ENCODE data around the gene AKAP7. TPM values are rescaled to one million over a fixed set of nuclear protein-coding genes. Genes with fewer than 3 reads are reported as not detected.
"Not testable (repeated sequence)": the region's sequence is repeated elsewhere in the genome, so short reads cannot be mapped to it uniquely, and the experiment has no call there.

AKAP7 gene
- total RNA-seq, 2 experiments from 2014 or later, result 7.8 to 8.8 TPM

- H3K27ac Mint-ChIP-seq; H3K4me3 Mint-ChIP-seq; H3K27me3 Mint-ChIP-seq; CTCF ChIA-PET; POLR2A ChIA-PET; DNase-seq; H3K9me3 Mint-ChIP-seq; H3K36me3 Mint-ChIP-seq (ENCODE audit: low read depth); H3K4me1 Mint-ChIP-seq: not testable (repeated sequence)
Measured at GRCh38 chr6:131300826-131301225, 165.6 kb downstream of the AKAP7 start.

- ChIA-PET CTCF (no interaction called here), POLR2A (no interaction called here)
- H3K4me1 Mint-ChIP-seq, result no peaks in the 10 kb centered on the region
- H3K9me3 Mint-ChIP-seq, result peaks cover 3% of the 10 kb centered on the region
- no peaks in the 10 kb centered on the region for H3K27me3 Mint-ChIP-seq
- no peak overlapping the region for H3K27ac Mint-ChIP-seq
- no peak overlapping the region for H3K4me3 Mint-ChIP-seq
- DNase-seq, result no peak
- no peaks in the 10 kb centered on the region for H3K36me3 Mint-ChIP-seq (ENCODE audit: low read depth)
Measured at GRCh38 chr6:131303338-131303930, 168.2 kb downstream of the AKAP7 start.

- no peaks in the 10 kb centered on the region for H3K4me1 Mint-ChIP-seq
- peaks cover 14% of the 10 kb centered on the region for H3K9me3 Mint-ChIP-seq
- H3K36me3 Mint-ChIP-seq (ENCODE audit: low read depth), result peaks cover 5% of the 10 kb centered on the region
- no peak for DNase-seq
- no peak overlapping the region for H3K27ac Mint-ChIP-seq
- H3K27me3 Mint-ChIP-seq, result no peaks in the 10 kb centered on the region
- POLR2A ChIA-PET, result no interaction called here
- CTCF ChIA-PET, result no interaction called here
- H3K4me3 Mint-ChIP-seq, result no peak overlapping the region
Measured at GRCh38 chr6:131305037-131305850, 170.0 kb downstream of the AKAP7 start.

GRCh38 chr6:131309437-131309836 is 174.2 kb downstream of the AKAP7 start:
- H3K27me3 Mint-ChIP-seq, result no peaks in the 10 kb centered on the region
- H3K4me3 Mint-ChIP-seq, result no peak overlapping the region
- H3K27ac Mint-ChIP-seq, result no peak overlapping the region
- ChIA-PET CTCF (no interaction called here), POLR2A (no interaction called here)
- no peaks in the 10 kb centered on the region for H3K4me1 Mint-ChIP-seq
- peaks cover 5% of the 10 kb centered on the region for H3K36me3 Mint-ChIP-seq (ENCODE audit: low read depth)
- peaks cover 25% of the 10 kb centered on the region for H3K9me3 Mint-ChIP-seq
- DNase-seq, result no peak

DNA sequence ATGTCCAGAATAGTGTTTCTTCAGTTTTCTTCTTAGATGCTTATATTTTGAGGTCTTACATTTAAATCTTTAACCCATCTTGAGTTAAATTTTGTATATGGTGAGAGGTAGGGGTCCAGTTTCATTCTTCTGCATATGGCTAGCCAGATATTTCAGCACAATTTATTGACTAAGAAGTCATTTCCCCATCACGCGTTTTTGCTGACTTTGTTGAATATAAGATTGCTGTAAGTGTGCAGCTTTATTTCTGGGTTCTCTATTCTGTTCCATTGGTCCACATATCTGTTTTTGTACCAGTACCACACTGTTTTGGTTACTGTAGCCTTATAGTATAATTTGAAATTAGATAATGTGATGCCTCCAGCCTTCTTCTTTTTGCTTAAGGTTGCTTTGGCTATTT is 179.6 kb downstream of the AKAP7 start:
- Mint-ChIP-seq H3K9me3 (peaks cover 25% of the 10 kb centered on the region), H3K4me3 (no peak overlapping the region), H3K27me3 (no peaks in the 10 kb centered on the region), H3K36me3 (ENCODE audit: low read depth) (peaks cover 7% of the 10 kb centered on the region), H3K4me1 (peaks cover 2% of the 10 kb centered on the region), H3K27ac (no peak overlapping the region)
- POLR2A ChIA-PET, result no interaction called here
- CTCF ChIA-PET, result no interaction called here
- DNase-seq, result no peak

DNA sequence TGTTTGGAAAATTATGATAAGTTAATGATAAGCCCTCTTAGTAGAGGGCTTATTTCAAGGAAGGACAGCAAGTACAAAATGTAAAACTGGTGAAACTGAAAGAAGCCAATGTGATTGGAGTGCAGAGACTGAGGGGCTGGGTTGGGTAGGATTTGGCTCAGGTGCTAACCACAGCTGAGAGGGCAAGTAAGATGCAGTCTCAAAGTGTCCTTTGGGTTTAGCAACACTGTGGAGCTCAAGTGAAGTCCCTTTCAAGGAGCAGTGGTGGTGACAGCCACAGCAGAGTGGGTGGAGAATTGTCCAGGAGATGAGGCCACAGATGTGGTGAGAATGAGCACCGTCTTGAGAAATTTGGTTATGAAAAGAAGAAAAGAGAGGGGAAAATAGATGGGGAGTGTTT is 181.4 kb downstream of the AKAP7 start:
- H3K27ac Mint-ChIP-seq, result no peak overlapping the region
- peaks cover 2% of the 10 kb centered on the region for H3K4me1 Mint-ChIP-seq
- no peak overlapping the region for H3K4me3 Mint-ChIP-seq
- H3K27me3 Mint-ChIP-seq, result no peaks in the 10 kb centered on the region
- peaks cover 7% of the 10 kb centered on the region for H3K36me3 Mint-ChIP-seq (ENCODE audit: low read depth)
- H3K9me3 Mint-ChIP-seq, result peaks cover 18% of the 10 kb centered on the region
- POLR2A ChIA-PET, result no interaction called here
- DNase-seq, result no peak
- CTCF ChIA-PET, result no interaction called here

- Mint-ChIP-seq H3K9me3 (peaks cover 18% of the 10 kb centered on the region), H3K27ac (no peak overlapping the region), H3K27me3 (no peaks in the 10 kb centered on the region), H3K4me3 (no peak overlapping the region), H3K36me3 (ENCODE audit: low read depth) (peaks cover 7% of the 10 kb centered on the region), H3K4me1 (peaks cover 2% of the 10 kb centered on the region)
- ChIA-PET POLR2A (no interaction called here), CTCF (no interaction called here)
- DNase-seq, result no peak
Measured at GRCh38 chr6:131317516-131317915, 182.2 kb downstream of the AKAP7 start.

DNA sequence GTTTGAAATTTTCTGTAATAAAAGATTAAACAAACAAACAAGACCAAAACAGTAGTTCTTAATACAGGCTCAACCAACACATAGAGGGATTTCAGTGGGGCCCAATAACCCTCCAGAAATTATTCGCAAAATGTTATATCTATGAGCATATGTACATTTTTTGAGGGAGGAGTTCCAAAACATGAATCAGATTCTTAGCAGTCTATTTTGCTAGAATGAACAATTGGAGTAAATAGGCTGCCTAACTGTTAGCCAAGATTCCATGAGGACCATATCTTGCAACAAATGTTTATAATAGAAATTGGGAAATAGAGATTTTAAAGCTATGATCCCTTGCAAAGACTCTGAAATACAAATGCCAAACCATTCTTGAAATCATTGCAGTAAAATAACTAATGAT is 186.3 kb downstream of the AKAP7 start:
- CTCF ChIA-PET, result interaction anchor here (1.3 kb wide), 1 partner anchor 24 kb away, joined by 3 read pairs; no protein-coding TSS in a partner anchor
- POLR2A ChIA-PET, result no interaction called here
- DNase-seq, result no peak

DNA sequence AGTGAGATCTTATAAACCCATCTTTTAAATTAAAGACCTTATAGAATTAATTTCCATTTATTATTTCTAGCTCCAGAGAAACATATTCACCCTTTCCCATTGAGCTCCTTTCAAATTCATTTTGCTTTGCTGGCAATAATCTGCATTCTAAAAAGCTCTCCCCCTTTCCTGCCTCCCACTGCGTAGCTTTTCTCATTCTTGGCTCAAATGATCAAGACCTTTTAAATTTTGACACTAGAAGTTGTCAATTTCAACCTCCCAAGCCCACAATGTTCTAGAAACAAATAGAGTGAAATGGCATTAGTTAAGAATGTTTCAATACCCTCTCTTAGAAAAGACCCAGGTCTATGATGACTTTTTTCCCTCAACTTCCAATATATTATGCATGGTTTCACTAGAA is 186.9 kb downstream of the AKAP7 start:
- no peaks in the 10 kb centered on the region for H3K4me1 Mint-ChIP-seq

More for the DNA sequence above, 186.3 kb downstream of the AKAP7 start:
- Mint-ChIP-seq H3K4me3 (no peak overlapping the region), H3K36me3 (ENCODE audit: low read depth) (peaks cover 3% of the 10 kb centered on the region), H3K27me3 (no peaks in the 10 kb centered on the region), H3K27ac (no peak overlapping the region), H3K9me3 (peaks cover 3% of the 10 kb centered on the region), H3K4me1 (peaks cover 2% of the 10 kb centered on the region)

GRCh38 chr6:131325669-131326068 is 190.4 kb downstream of the AKAP7 start:
- H3K4me3 Mint-ChIP-seq; H3K36me3 Mint-ChIP-seq (ENCODE audit: low read depth); CTCF ChIA-PET; POLR2A ChIA-PET; H3K4me1 Mint-ChIP-seq; H3K27ac Mint-ChIP-seq; H3K9me3 Mint-ChIP-seq; DNase-seq; H3K27me3 Mint-ChIP-seq: not testable (repeated sequence)

More for the DNA sequence above, 186.9 kb downstream of the AKAP7 start:
- H3K4me3 Mint-ChIP-seq, result no peak overlapping the region
- POLR2A ChIA-PET, result no interaction called here
- no peak for DNase-seq
- peaks cover 3% of the 10 kb centered on the region for H3K9me3 Mint-ChIP-seq
- no peaks in the 10 kb centered on the region for H3K36me3 Mint-ChIP-seq (ENCODE audit: low read depth)
- H3K27me3 Mint-ChIP-seq, result no peaks in the 10 kb centered on the region
- H3K27ac Mint-ChIP-seq, result no peak overlapping the region
- CTCF ChIA-PET, result interaction anchor here (1.3 kb wide), 1 partner anchor 23 kb away, joined by 3 read pairs; no protein-coding TSS in a partner anchor

- CTCF ChIA-PET; POLR2A ChIA-PET; H3K9me3 Mint-ChIP-seq; H3K27ac Mint-ChIP-seq; H3K27me3 Mint-ChIP-seq; DNase-seq; H3K36me3 Mint-ChIP-seq (ENCODE audit: low read depth); H3K4me1 Mint-ChIP-seq; H3K4me3 Mint-ChIP-seq: not testable (repeated sequence)
Measured at GRCh38 chr6:131328727-131329126, 193.5 kb downstream of the AKAP7 start.

DNA sequence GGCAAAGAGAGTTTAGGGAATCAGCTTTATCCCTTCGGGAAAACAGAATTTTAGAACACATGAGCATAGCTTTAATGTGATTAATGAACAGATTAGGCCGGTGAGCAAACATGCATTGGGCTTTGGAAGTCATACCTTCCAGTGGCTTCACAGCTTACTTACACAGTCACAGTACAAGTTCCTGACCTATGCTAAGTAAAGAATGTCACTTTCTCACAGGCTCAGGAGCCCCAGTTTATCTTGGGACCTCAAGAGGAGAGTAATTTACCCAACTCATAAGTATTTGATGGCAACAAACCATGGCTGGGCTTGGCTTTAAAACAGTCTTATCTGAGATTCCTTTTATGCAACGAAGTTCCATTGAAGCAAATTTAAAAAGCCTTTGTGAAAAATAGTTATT is 195.9 kb downstream of the AKAP7 start:
- CTCF ChIA-PET, result no interaction called here

DNA sequence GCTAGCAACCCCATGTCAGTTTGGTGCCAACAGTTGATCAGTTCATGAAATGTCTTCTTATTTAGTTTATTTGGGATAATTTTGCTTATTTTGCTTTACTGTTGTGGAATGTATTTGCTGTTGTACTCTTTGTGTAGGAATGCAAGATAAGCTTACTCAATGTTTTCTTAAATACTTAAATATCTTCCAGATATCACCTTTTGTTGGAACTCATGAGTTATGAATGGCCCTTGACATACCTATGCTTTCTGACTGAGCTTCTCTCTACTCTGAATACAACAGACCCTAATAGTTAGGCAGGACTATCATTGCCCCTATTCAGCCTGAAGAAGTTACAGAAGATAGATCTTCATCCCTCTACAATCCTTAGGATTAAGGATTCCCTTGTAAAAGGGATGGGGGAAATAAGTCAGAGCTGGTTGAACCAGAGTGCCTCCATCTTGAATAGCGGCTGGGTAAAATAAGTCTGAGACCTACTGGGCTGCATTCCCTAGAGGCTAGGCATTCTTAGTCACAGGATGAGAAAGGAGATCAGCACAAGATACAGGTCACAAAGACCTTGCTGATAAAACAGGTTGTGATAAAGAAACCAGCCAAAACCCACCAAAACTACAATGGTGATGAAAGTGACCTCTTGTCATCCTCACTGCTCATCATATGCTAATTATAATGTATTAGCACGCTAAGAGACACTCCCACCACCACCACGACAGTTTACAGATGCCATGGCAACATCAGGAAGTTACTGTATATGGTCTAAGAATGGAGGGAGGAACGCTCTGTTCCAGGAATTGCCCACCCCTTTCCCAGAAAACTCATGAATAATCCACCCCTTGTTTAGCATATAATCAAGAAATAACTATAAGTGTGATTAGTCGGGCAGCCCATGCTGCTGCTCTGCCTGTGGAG is 196.9 kb downstream of the AKAP7 start:
- ChIA-PET CTCF (no interaction called here), POLR2A (no interaction called here)
- no peaks in the 10 kb centered on the region for H3K27me3 Mint-ChIP-seq
- no peak overlapping the region for H3K4me3 Mint-ChIP-seq
- no peak overlapping the region for H3K27ac Mint-ChIP-seq
- no peak for DNase-seq
- no peaks in the 10 kb centered on the region for H3K9me3 Mint-ChIP-seq
- H3K4me1 Mint-ChIP-seq, result no peaks in the 10 kb centered on the region
- no peaks in the 10 kb centered on the region for H3K36me3 Mint-ChIP-seq (ENCODE audit: low read depth)

More for the DNA sequence above, 195.9 kb downstream of the AKAP7 start:
- no peak for DNase-seq
- no peak overlapping the region for H3K4me3 Mint-ChIP-seq
- no peaks in the 10 kb centered on the region for H3K27me3 Mint-ChIP-seq
- POLR2A ChIA-PET, result no interaction called here
- no peaks in the 10 kb centered on the region for H3K36me3 Mint-ChIP-seq (ENCODE audit: low read depth)
- H3K27ac Mint-ChIP-seq, result no peak overlapping the region
- H3K9me3 Mint-ChIP-seq, result no peaks in the 10 kb centered on the region
- no peaks in the 10 kb centered on the region for H3K4me1 Mint-ChIP-seq
